ENCODE measurements around the gene PLPPR4. TPM values are rescaled to one million over a fixed set of nuclear protein-coding genes. Genes with fewer than 3 reads are reported as not detected.

Gene PLPPR4
- total and polyA plus RNA-seq, 2 of the 4 experiments (the other 2 are of a cell fraction), result 4.5 to 7.0 TPM

GRCh38 chr1:99332561-99332960, 68.3 kb downstream of the PLPPR4 start:
- POLR2A ChIA-PET (ENCODE audit: unreplicated experiment), result no interaction called here
- H2AFZ ChIP-seq (replicated peaks; ENCODE audit: low read length, poor library complexity), result no peak overlapping the region
- no peaks in the 10 kb centered on the region for H3K4me1 ChIP-seq (ENCODE audit: control insufficient read depth, insufficient read depth, low read length)
- dilution Hi-C loops (cut with HindIII; ENCODE audit: low sequenced_read_pairs, unreplicated experiment), result no loop called here
- DNase-seq, result no peak
- no peak overlapping the region for H3K18ac ChIP-seq (ENCODE audit: low read depth, low read length)
- no peak overlapping the region for H4K8ac ChIP-seq (ENCODE audit: low read depth in 2 of 2, low read length in 2 of 2)
- no peaks in the 10 kb centered on the region for H3K79me1 ChIP-seq (ENCODE audit: low read depth in 1 of 2, low read length in 2 of 2)
- WGBS, 2 experiments (ENCODE audit: extremely low coverage in 2 of 2, insufficient read length in 1 of 2), result no CpG with 5 or more reads among the region's 1 CpG
- no peaks in the 10 kb centered on the region for H3K9me1 ChIP-seq (ENCODE audit: insufficient read depth, low read length)
- CTCF ChIA-PET, result no interaction called here
- H3K14ac ChIP-seq (replicated peaks; ENCODE audit: low read depth, low read length), result no peak overlapping the region
- BruUV-seq (replicated peaks), result no TSS peak
- no peak overlapping the region for H3K27ac ChIP-seq (ENCODE audit: insufficient read depth, low read length)
- H3K4me2 ChIP-seq (ENCODE audit: low read depth, low read length), result no peak overlapping the region
- H3K4ac ChIP-seq (ENCODE audit: low read depth, low read length), result no peak overlapping the region
- no peak overlapping the region for H3K4me3 ChIP-seq (ENCODE audit: insufficient read depth, low read depth, low read length)
- no peaks in the 10 kb centered on the region for H3K36me3 ChIP-seq (ENCODE audit: control insufficient read depth, insufficient read depth, low read length)
- H3K9me3 ChIP-seq (ENCODE audit: control insufficient read depth, insufficient read depth, low read length), result no peaks in the 10 kb centered on the region
- no peak overlapping the region for H2BK120ac ChIP-seq (ENCODE audit: low read depth, low read length)
- H3K9ac ChIP-seq (ENCODE audit: low read depth, low read length), result no peak overlapping the region
- H2AK9ac ChIP-seq (replicated peaks; ENCODE audit: low read depth, low read length, poor library complexity), result no peak overlapping the region
- H3K56ac ChIP-seq (ENCODE audit: extremely low read depth, insufficient read depth, low read length), result no peak overlapping the region
- no peak overlapping the region for H2BK20ac ChIP-seq (ENCODE audit: low read depth, low read length)
- TF ChIP-seq MXI1 (IDR thresholded peaks at IDR 0.05; ENCODE audit: borderline replicate concordance, low read depth, low read length), result no peak
- no peak for TF ChIP-seq POLR2A (IDR thresholded peaks at IDR 0.05; ENCODE audit: low read depth, low read length)
- no peak for TF ChIP-seq BHLHE40 (IDR thresholded peaks at IDR 0.05; ENCODE audit: low read depth, low read length)
- no peak for TF ChIP-seq ELK1 (IDR thresholded peaks at IDR 0.05; ENCODE audit: borderline replicate concordance, low read depth, low read length)
- TF ChIP-seq CEBPB (IDR thresholded peaks at IDR 0.05; ENCODE audit: low read depth, low read length), result no peak
- no peak for TF ChIP-seq MAZ (IDR thresholded peaks at IDR 0.05; ENCODE audit: borderline replicate concordance, low read depth, low read length)
- no peak for TF ChIP-seq USF2 (IDR thresholded peaks at IDR 0.05; ENCODE audit: low read depth, low read length)
- no peak for TF ChIP-seq RCOR1 (IDR thresholded peaks at IDR 0.05; ENCODE audit: insufficient replicate concordance, low read length)
- no peak for TF ChIP-seq RAD21 (IDR thresholded peaks at IDR 0.05; ENCODE audit: low read length)
- TF ChIP-seq CTCF (conservative IDR thresholded peaks at IDR 0.05; ENCODE audit: low read depth, low read length), result no peak
- TF ChIP-seq MAFK (IDR thresholded peaks at IDR 0.05; ENCODE audit: low read depth, low read length), result no peak
- TF ChIP-seq NFE2L2 (IDR thresholded peaks at IDR 0.05; ENCODE audit: low read depth, low read length), result no peak
- TF ChIP-seq FOS (IDR thresholded peaks at IDR 0.05; ENCODE audit: low read depth, low read length), result no peak
- TF ChIP-seq CHD1 (IDR thresholded peaks at IDR 0.05; ENCODE audit: low read depth, low read length), result no peak
- no peak for TF ChIP-seq SMC3 (IDR thresholded peaks at IDR 0.05; ENCODE audit: low read depth, low read length)
- TF ChIP-seq RFX5 (IDR thresholded peaks at IDR 0.05; ENCODE audit: low read depth, low read length), result no peak
- H2BK5ac ChIP-seq (ENCODE audit: low read depth, low read length, poor library complexity, severe bottlenecking), result no peak overlapping the region
- no peak overlapping the region for H2BK15ac ChIP-seq (ENCODE audit: low read depth, low read length)
- H4K5ac ChIP-seq (ENCODE audit: low read depth, low read length), result no peak overlapping the region
- no peak overlapping the region for H4K91ac ChIP-seq (ENCODE audit: insufficient read depth, low read depth, low read length)
- no peak overlapping the region for H3K23ac ChIP-seq (ENCODE audit: low read depth, low read length)
- H4K20me1 ChIP-seq (ENCODE audit: insufficient read depth, low read length), result no peaks in the 10 kb centered on the region
- in situ Hi-C loops (cut with MboI; ENCODE audit: low sequenced_read_pairs), result no loop called here
- no peaks in the 10 kb centered on the region; the same call in 1 of the 2 replicates for H3K27me3 ChIP-seq (ENCODE audit: control insufficient read depth, insufficient read depth, low read length)
- no peak for ATAC-seq (ENCODE audit: low read depth)
- H2AK5ac ChIP-seq (ENCODE audit: low read depth, low read length), result no peak overlapping the region
- intact Hi-C loops (cut with micrococcal nuclease), result no loop called here

Measured in IMR-90 (cell line).